ENCODE results near the gene TMEM114.
"Not testable (repeated sequence)": the region's sequence is repeated elsewhere in the genome, so short reads cannot be mapped to it uniquely, and the experiment has no call there.

TMEM114 gene

GRCh38 chr16:8579559-8579958 lies 10.8 kb downstream of the TMEM114 start:
- H3K4me3 ChIP-seq (ENCODE audit: low read depth, low read length): no peak overlapping the region
- DNase-seq (ENCODE audit: low read depth): no peak

GRCh38 chr16:8577678-8578304 lies 12.5 kb downstream of the TMEM114 start:
- H3K4me3 ChIP-seq (ENCODE audit: low read depth, low read length): no peak overlapping the region
- DNase-seq (ENCODE audit: low read depth): no peak

GRCh38 chr16:8576141-8577004 lies 13.9 kb downstream of the TMEM114 start:
- H3K4me3 ChIP-seq (ENCODE audit: low read depth, low read length): no peak overlapping the region
- DNase-seq (ENCODE audit: low read depth): no peak

- no peak overlapping the region for H3K4me3 ChIP-seq (ENCODE audit: low read depth, low read length)
- DNase-seq (ENCODE audit: low read depth): no peak
These were observed 14.9 kb downstream of the TMEM114 start for GRCh38 chr16:8575399-8575798.

- DNase-seq (ENCODE audit: low read depth): no peak
- H3K4me3 ChIP-seq (ENCODE audit: low read depth, low read length): peak overlapping the region; percentile 16
These were observed 17.2 kb downstream of the TMEM114 start for GRCh38 chr16:8572919-8573724.

GRCh38 chr16:8572063-8572918 lies 18.0 kb downstream of the TMEM114 start:
- no peak overlapping the region for H3K4me3 ChIP-seq (ENCODE audit: low read depth, low read length)
- no peak for DNase-seq (ENCODE audit: low read depth)

- no peak overlapping the region for H3K4me3 ChIP-seq (ENCODE audit: low read depth, low read length)
- DNase-seq (ENCODE audit: low read depth): no peak
These were observed 19.2 kb downstream of the TMEM114 start for GRCh38 chr16:8571061-8571596.

- DNase-seq (ENCODE audit: low read depth); H3K4me3 ChIP-seq (ENCODE audit: low read depth, low read length): not testable (repeated sequence)
These were observed 19.9 kb downstream of the TMEM114 start for GRCh38 chr16:8570393-8570792.

- DNase-seq (ENCODE audit: low read depth): no peak
- no peak overlapping the region for H3K4me3 ChIP-seq (ENCODE audit: low read depth, low read length)
These were observed 20.5 kb downstream of the TMEM114 start for GRCh38 chr16:8569650-8570346.

GRCh38 chr16:8568231-8568617 lies 22.1 kb downstream of the TMEM114 start:
- no peak overlapping the region for H3K4me3 ChIP-seq (ENCODE audit: low read depth, low read length)
- no peak for DNase-seq (ENCODE audit: low read depth)

- peak; percentile 54 for DNase-seq (ENCODE audit: low read depth)
- no peak overlapping the region for H3K4me3 ChIP-seq (ENCODE audit: low read depth, low read length)
These were observed 22.7 kb downstream of the TMEM114 start for GRCh38 chr16:8567355-8568230.

GRCh38 chr16:8565498-8565897 lies 24.8 kb downstream of the TMEM114 start:
- DNase-seq (ENCODE audit: low read depth): no peak
- no peak overlapping the region for H3K4me3 ChIP-seq (ENCODE audit: low read depth, low read length)

GRCh38 chr16:8564934-8565345 lies 25.4 kb downstream of the TMEM114 start:
- H3K4me3 ChIP-seq (ENCODE audit: low read depth, low read length): no peak overlapping the region
- DNase-seq (ENCODE audit: low read depth): no peak

- H3K4me3 ChIP-seq (ENCODE audit: low read depth, low read length); DNase-seq (ENCODE audit: low read depth): not testable (repeated sequence)
These were observed 26.3 kb downstream of the TMEM114 start for GRCh38 chr16:8563944-8564540.

- no peak for DNase-seq (ENCODE audit: low read depth)
- H3K4me3 ChIP-seq (ENCODE audit: low read depth, low read length): no peak overlapping the region
These were observed 28.8 kb downstream of the TMEM114 start for GRCh38 chr16:8561496-8561895.

GRCh38 chr16:8555400-8555799 lies 34.9 kb downstream of the TMEM114 start:
- no peak overlapping the region for H3K4me3 ChIP-seq (ENCODE audit: low read depth, low read length)
- no peak for DNase-seq (ENCODE audit: low read depth)

- no peak for DNase-seq (ENCODE audit: low read depth)
- no peak overlapping the region for H3K4me3 ChIP-seq (ENCODE audit: low read depth, low read length)
These were observed 35.4 kb downstream of the TMEM114 start for GRCh38 chr16:8554881-8555280.
